ENCODE results near the gene UIMC1. TPM values are rescaled to one million over a fixed set of nuclear protein-coding genes. Genes with fewer than 3 reads are reported as not detected.

UIMC1 gene
- total RNA-seq, 2 donors from 2014 or later: 46.6 to 50.8 TPM

DNA sequence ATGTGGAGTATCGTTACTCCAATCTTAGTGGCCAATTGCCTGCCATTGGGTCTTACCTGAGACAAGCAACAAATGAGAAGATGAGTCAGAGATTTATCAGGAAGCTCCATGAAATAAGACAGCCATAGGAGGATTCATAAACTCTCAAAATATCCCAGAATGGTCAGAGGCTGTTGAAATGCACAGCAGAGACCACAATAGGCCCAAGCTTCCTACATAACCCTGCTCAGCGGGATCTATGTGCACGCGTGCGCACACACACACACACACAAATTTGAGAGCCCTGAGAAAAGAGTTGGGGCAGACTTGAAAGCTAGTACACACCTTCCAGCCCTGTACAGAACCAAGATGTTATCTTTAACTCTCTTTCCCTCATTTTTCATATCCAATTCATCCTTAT is 9.8 kb downstream of the UIMC1 start:
- Histone ChIP-seq H3K4me1 (ENCODE audit: control insufficient read depth, insufficient read depth, low read length) (no peaks in the 10 kb centered on the region), H3K9ac (ENCODE audit: extremely low read depth, low read length, poor library complexity, severe bottlenecking) (no peak overlapping the region), H3K36me3 (ENCODE audit: control insufficient read depth, insufficient read depth, low read length) (peaks cover 22% of the 10 kb centered on the region), H3K9me3 (ENCODE audit: control insufficient read depth, low read length) (peaks cover 43% of the 10 kb centered on the region), H3K4me3 (ENCODE audit: low read length) (no peak overlapping the region), H3K27ac (ENCODE audit: low read depth, low read length) (no peak overlapping the region), H3K27me3 (ENCODE audit: control insufficient read depth, insufficient read depth, low read length, poor library complexity, severe bottlenecking) (no peaks in the 10 kb centered on the region)
- Mint-ChIP-seq H3K4me1 (no peaks in the 10 kb centered on the region), H3K9me3 (peaks cover 27% of the 10 kb centered on the region), H3K36me3 (ENCODE audit: low read depth) (peaks cover 54% of the 10 kb centered on the region), H3K27me3 (ENCODE audit: insufficient read depth) (no peaks in the 10 kb centered on the region), H3K4me3 (no peak overlapping the region), H3K27ac (peak overlapping the region; percentile 1)
- no peak for DNase-seq
- WGBS, 2 experiments (ENCODE audit: insufficient coverage in 1 of 2, insufficient read length in 1 of 2): 92 to 96% methylated on average over 1 to 5 of the region's 5 CpGs
- TF ChIP-seq, protein P1, sequence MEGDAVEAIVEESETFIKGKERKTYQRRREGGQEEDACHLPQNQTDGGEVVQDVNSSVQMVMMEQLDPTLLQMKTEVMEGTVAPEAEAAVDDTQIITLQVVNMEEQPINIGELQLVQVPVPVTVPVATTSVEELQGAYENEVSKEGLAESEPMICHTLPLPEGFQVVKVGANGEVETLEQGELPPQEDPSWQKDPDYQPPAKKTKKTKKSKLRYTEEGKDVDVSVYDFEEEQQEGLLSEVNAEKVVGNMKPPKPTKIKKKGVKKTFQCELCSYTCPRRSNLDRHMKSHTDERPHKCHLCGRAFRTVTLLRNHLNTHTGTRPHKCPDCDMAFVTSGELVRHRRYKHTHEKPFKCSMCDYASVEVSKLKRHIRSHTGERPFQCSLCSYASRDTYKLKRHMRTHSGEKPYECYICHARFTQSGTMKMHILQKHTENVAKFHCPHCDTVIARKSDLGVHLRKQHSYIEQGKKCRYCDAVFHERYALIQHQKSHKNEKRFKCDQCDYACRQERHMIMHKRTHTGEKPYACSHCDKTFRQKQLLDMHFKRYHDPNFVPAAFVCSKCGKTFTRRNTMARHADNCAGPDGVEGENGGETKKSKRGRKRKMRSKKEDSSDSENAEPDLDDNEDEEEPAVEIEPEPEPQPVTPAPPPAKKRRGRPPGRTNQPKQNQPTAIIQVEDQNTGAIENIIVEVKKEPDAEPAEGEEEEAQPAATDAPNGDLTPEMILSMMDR (conservative IDR thresholded peaks at IDR 0.05): no peak

DNA sequence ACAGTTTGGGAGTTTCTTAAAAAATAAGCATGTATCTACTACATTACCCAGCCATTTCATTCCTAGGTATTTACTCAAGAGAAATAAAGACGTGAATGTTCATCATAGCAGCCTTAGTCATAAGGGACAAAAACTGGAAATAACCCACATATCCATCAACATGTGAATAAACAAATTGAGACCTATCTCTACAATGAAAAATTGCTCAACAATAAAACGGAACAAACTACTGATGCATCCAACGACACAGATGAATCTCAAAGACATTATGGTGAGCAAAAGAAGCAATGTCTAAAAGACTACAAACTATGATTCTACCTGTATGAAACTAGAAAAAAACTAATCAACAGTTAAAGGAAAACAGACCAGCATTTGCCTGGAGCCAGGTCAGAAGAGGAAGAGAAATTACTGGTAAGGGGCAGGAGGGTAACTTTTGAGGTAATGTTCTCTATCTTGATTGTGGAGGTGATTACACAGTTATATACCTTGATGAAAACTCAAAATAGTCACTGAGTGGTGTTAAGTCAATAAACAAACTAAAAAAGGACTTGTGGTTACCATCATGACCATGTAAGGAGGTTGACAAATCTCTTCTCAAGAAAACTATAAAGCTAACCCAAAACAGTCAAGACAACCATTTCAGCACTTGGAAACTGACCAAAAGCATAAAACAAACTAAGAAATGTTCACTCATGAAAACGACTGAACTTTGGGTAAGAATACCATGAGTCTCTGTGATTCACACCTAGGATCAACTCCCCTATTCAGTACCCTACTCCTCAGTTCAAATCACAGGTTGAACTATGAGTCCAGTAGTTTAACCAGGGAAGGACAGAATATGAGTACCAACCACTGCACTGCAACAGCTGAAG is 10.4 kb downstream of the UIMC1 start:
- Mint-ChIP-seq H3K4me1 (no peaks in the 10 kb centered on the region), H3K36me3 (ENCODE audit: low read depth) (peaks cover 54% of the 10 kb centered on the region), H3K9me3 (peaks cover 29% of the 10 kb centered on the region), H3K27me3 (ENCODE audit: insufficient read depth) (no peaks in the 10 kb centered on the region), H3K4me3 (no peak overlapping the region), H3K27ac (no peak overlapping the region)
- Histone ChIP-seq H3K4me3 (ENCODE audit: low read length) (peak overlapping the region; percentile 31), H3K4me1 (ENCODE audit: control insufficient read depth, insufficient read depth, low read length) (no peaks in the 10 kb centered on the region), H3K9ac (ENCODE audit: extremely low read depth, low read length, poor library complexity, severe bottlenecking) (no peak overlapping the region), H3K9me3 (ENCODE audit: control insufficient read depth, low read length) (peaks cover 50% of the 10 kb centered on the region), H3K27me3 (ENCODE audit: control insufficient read depth, insufficient read depth, low read length, poor library complexity, severe bottlenecking) (no peaks in the 10 kb centered on the region), H3K36me3 (ENCODE audit: control insufficient read depth, insufficient read depth, low read length) (peaks cover 21% of the 10 kb centered on the region), H3K27ac (ENCODE audit: low read depth, low read length) (no peak overlapping the region)
- TF ChIP-seq, protein P1 (conservative IDR thresholded peaks at IDR 0.05): no peak
- DNase-seq: no peak
- 90 to 97% methylated on average over 3 to 4 of the region's 4 CpGs for WGBS, 2 experiments (ENCODE audit: insufficient coverage in 1 of 2, insufficient read length in 1 of 2)

DNA sequence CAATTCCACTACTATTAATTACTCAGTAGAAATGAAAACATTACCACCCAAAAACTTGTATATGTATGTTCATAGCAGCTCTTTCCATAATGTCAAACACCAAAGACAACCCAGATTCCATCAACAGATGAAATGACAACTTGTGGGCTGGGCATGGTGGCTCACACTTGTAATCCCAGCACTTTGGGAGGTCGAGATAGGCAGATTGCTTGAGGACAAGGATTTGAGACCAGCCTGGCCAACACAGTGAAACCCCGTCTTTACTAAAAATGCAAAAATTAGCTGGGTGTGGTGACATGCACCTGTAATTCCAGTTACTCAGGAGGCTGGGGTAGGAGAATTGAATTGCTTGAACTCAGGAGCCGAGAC is 11.5 kb downstream of the UIMC1 start:
- Histone ChIP-seq H3K4me1 (ENCODE audit: control insufficient read depth, insufficient read depth, low read length) (no peaks in the 10 kb centered on the region), H3K9ac (ENCODE audit: extremely low read depth, low read length, poor library complexity, severe bottlenecking) (no peak overlapping the region), H3K9me3 (ENCODE audit: control insufficient read depth, low read length) (peaks cover 52% of the 10 kb centered on the region), H3K27ac (ENCODE audit: low read depth, low read length) (no peak overlapping the region), H3K36me3 (ENCODE audit: control insufficient read depth, insufficient read depth, low read length) (peaks cover 14% of the 10 kb centered on the region), H3K4me3 (ENCODE audit: low read length) (no peak overlapping the region), H3K27me3 (ENCODE audit: control insufficient read depth, insufficient read depth, low read length, poor library complexity, severe bottlenecking) (no peaks in the 10 kb centered on the region)
- no peaks in the 10 kb centered on the region for H3K27me3 Mint-ChIP-seq (ENCODE audit: insufficient read depth)
- H3K4me1 Mint-ChIP-seq: no peaks in the 10 kb centered on the region
- WGBS, 2 experiments (ENCODE audit: insufficient coverage in 1 of 2, insufficient read length in 1 of 2): 87 to 92% methylated on average over 3 of the region's 3 CpGs
- H3K27ac Mint-ChIP-seq: peak overlapping the region; percentile 3
- DNase-seq: no peak
- TF ChIP-seq, protein P1 (conservative IDR thresholded peaks at IDR 0.05): no peak
- peaks cover 49% of the 10 kb centered on the region for H3K36me3 Mint-ChIP-seq (ENCODE audit: low read depth)
- no peak overlapping the region for H3K4me3 Mint-ChIP-seq
- H3K9me3 Mint-ChIP-seq: peaks cover 30% of the 10 kb centered on the region
